NCI-H460 (cell line): ENCODE results near the gene AKAP1. TPM values are rescaled to one million over a fixed set of nuclear protein-coding genes. Genes with fewer than 3 reads are reported as not detected.

Source experiments
- DNase-seq: peaks from one replicate; pipeline ENCODE4 v3.0.0-alpha.2; 2016; ENCODE audit warnings: low read depth; ENCODE audit errors: extremely low read depth
- total RNA-seq: library from RNA; depleted of rRNA; stranded (reverse); fragments of >200 nt; shearing (Covaris generic); gene quantifications from 2 replicates; pipeline ENCODE4 v1.2.3, GENCODE V29; 2014

The AKAP1 gene
- total RNA-seq, 1 experiment from 2014 or later, result 22.0 TPM

DNA sequence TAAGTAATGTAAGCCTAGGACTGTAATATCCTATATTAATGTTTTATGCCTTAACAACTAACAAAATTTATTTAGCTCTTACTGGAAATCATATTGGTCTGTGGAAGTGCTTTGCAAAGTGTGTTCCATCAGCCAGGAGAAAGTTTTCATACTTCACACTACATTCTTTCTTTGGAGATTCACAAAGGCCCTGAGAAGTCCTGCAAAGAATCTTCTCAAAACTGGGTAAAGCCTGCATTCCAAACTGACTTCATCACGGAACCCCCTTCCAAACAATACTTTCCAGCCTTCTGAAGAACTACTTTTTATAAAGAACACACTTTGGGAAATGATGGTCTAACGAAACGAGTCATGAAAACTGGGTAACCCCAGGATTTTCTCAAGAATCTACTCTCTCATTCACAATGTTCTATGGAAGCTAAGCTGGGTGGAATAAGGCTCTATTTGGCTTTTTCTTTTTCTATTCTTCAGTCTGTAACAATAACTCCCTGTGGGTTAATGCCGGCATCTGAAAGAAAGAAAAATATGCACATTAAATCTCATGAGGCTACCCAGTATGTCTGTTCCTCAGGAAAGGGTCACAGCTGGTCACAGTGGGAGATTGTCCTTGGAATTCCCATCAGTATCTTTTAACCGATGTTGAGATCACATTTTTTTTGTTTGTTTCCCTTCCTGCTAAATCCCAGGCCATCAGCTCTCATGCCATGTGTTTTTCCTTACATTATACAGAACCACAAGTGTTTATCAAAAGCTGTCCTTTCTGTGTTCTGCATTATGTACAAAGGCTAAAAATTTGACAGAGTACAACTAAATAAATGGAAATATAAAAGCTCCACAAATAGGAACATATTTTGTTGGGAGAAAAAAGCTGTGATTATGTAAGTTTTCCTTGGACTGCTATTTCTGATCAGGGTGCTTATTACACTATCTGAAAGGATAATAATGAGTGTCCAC lies 12.8 kb upstream of the AKAP1 start:
- no peak for DNase-seq

- DNase-seq, result no peak
These were observed 11.4 kb upstream of the AKAP1 start for GRCh38 chr17:57073626-57074025.

DNA sequence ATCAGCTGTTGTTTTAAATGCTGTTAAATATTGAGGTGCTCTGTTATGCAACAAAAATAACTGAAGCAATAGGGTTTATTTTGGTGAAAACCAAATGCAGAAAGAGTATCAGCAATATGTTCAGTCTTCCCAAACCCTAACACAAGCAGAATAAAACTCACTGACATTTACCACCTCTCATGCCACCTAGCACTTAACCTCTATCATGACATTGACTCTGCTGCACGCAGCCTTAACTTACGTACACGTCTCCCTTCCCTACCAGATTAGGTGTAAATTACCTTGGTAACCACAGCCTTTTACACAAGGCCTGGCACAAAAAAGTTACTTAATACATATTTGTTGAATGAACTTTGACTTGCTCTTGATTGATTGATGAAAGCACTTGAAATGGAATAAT lies 9.9 kb upstream of the AKAP1 start:
- no peak for DNase-seq

- DNase-seq, result no peak
These were observed 9.3 kb upstream of the AKAP1 start for GRCh38 chr17:57075785-57076184.

- DNase-seq, result no peak
These were observed 8.0 kb upstream of the AKAP1 start for GRCh38 chr17:57077000-57077399.

DNA sequence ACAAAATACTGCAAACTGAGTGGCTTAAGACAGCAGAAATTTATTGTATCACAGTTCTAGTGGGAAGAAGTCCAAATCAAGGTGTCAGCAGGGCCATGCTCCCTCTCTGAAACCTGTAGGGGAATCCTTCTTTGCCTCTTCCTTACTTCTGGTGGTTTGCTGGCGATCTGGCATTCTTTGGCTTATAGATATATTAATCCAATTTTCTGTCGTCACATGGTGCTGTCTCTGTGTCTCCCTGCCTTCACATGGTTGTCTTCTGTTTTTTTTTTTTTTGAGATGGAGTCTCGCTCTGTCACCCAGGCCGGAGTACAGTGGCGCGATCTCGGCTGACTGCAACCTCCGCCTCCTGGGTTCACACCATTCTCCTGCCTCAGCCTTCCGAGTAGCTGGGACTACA lies 6.8 kb upstream of the AKAP1 start:
- DNase-seq, result no peak

- no peak for DNase-seq
These were observed 4.3 kb upstream of the AKAP1 start for GRCh38 chr17:57080718-57081117.

DNA sequence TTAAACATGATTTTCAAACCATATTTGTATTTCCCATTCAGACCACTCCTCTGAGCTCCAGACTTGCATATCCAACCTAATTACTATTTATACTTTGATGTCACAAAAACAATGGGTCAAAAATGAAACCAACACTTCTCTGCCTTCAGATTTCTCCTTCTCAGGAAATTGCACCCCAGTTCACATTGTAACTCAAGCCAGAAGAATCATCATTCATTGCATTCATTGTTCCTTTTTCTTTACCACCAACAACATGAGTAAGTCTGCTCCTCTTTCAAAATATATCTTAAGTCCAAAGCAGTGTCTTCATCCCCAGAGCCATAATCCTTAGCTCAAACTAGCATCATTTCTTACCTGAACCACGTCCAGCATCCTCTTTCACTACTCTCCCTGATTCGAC lies 2.6 kb upstream of the AKAP1 start:
- DNase-seq, result no peak

- no peak for DNase-seq
These were observed 665 bp upstream of the AKAP1 start for GRCh38 chr17:57084361-57084801.

- DNase-seq, result no peak
These were observed 512 bp downstream of the AKAP1 start for GRCh38 chr17:57085448-57086068.

DNA sequence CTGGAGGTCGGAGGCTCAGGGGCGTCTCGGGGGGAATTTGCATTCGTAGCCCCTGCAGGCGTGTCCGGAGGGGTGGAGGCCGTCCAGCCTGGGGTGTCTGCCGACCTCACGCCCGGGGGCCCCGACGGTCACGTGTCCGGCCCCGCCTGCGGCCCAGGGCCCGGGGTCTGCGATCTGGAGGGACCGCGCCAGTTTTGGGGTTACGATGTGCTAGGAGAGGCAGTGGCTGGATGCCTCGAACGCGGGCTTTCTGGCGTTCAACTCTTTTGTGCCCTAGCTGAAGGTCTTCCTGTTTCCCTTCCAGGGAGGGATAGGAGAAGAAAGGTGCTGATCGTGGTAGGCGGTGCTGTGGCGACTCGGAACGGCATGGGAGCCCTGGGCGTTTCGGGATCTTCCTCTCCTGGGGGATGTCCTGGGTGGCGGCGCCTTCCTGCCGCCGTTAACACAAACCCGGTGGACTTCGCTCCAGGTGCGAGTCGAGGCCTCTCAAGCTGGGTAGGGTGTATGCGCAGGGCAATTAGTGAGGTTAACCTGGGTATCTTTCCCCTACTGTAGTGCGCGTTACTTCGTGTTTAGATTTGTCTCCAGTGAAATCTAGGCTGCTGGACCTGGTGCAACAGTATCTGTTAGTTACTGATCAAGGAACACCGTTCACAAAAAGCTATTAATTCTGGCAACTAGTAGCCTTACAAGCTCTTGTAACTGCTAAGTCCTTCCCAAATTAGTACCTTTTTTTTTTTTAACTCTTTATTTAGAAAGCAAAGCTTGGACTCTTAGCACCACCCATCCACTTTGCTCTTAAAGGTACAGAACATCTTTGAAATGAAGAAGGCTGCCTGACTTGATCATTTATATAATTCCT lies 1.3 kb downstream of the AKAP1 start:
- DNase-seq, result no peak

DNA sequence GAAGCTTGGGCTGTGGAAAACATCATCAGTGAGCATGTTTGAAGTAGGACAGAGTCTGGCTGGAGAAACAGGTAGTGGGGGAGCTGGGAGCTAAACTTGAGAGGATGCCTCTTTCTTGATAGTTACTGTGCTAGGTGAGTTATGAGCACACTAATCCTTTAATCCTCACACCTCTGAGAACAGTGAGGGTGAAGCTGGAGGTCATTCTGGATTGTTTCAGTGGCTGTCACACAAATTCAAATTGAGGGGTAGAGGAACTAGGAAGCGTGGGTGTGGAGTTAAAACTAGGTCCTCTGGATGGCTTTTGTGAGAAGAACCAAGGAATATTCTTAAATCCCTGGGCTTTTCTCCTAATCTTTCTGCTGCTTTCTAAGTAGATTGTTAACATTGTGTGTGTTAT lies 3.3 kb downstream of the AKAP1 start:
- DNase-seq, result no peak

DNA sequence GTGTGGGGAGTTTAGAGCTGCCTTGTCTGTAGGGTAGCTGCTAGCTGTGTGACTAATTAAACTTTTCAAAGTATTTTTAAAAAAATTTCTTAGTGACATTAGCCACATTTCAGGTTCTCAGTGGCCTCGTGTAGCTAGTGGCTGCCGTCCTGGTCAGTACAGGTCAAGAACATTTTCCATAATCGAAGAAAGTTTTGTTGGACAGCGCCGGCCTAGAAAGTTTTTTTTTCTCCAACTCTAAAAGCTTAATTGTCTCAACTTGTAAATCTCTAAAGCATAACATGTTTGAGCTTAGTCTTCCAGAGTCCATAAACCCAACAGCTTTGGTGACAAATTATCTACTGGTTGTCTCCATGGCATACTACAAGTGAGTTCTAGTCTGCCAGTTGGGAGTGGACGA lies 4.3 kb downstream of the AKAP1 start:
- no peak for DNase-seq

GRCh38 chr17:57090560-57091185 lies 5.6 kb downstream of the AKAP1 start:
- DNase-seq, result no peak

DNA sequence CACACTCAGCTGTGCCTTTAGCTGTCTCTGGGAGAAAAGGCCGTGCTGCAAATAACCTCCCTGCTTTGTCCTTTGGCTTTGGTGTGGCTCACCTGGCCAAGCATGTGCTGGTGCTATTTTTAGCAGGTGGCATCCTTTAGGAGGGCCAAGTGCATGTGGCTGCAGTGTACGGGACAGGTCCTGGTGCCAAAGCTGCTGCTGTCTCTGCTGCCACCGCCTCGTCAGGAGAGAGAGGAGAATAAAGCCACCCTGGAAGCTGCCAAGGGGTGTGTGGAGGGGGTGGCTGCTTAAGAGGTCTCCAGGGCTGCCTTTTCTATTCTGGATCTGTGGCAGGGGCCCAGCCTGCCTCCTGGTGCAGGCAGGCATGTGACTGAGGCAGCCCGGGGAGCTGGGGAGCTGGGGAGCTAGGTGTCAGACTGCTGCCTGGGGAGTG lies 6.2 kb downstream of the AKAP1 start:
- no peak for DNase-seq

DNA sequence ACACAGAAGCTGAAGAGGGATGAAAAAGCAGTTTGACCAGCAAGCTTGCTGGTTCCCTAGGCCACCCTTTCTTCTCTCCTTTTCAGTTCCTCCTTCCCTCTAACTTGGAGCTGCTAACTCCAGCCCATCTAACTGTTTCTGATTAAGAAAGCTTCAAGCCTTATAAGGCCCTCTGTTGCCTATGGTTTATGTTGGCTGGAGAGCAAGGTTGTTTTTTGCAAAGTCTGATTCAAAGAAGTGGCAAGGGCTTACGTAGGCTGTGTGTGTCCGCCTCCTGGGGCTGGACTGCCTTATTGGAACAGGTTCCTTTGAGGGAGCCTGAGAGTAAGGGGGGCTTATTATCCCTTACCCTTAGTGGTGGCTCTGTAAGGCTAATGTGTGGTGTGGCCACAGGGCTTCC lies 7.1 kb downstream of the AKAP1 start:
- DNase-seq, result no peak

DNA sequence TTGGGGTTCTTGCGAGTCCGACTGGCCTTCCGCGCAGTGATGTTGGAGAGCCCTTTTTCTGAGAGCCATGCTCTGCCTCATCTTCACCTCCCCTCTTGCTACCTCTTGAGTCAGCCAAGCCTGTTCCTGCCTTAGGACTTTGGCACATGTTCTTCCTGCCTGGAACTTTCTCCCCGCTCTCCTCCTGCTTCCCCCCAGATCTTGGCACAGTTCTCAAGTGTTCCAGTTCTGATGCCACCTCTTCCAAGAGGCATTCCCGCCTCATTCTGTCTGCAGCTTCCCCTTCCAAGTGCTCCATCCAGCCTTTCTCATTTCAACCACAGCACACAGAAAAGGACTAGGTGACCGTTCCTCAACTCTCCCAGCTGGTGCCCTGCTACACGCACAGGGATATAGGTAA lies 7.7 kb downstream of the AKAP1 start:
- DNase-seq, result no peak

DNA sequence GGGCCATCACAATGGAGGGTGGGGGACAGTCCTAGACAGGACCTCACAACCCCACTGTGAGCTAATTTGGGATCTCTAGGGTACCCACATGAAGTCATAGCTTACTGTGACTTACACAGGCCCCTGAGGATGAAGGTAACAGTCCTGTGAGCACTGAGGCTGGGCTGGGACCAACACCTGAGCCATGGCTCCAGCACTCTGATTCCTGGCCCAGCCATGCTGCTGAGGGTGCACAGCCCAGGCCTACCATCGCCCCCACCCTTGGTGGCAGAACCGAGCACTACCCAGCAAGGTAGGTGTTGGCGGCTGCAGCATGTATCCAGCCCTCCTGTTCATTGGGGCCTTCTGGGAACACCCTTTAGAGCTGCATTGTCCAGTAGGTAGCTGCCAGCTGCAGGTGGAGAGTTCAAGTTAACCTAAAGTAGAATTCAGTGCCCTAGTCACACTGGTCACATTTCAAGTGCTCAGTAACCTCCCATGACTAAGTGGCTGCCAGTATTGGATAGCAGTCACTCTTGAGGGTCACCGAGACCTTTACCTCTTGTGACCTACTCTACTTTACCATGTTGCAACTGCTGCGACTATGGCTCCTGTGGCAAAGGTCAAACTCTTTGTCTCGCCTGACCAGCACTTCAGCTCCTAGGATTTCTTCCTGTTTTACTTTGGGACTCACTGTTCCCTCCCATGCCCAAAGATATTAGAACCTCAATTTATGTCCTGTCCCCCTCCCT lies 11.6 kb downstream of the AKAP1 start:
- no peak for DNase-seq

- no peak for DNase-seq
These were observed 12.9 kb downstream of the AKAP1 start for GRCh38 chr17:57097832-57098421.

GRCh38 chr17:57099165-57099564 lies 14.1 kb downstream of the AKAP1 start:
- no peak for DNase-seq
